ENCODE measurements around the gene PPP6R3.

GRCh38 chr11:68500206-68500605, 39.7 kb downstream of the PPP6R3 start:
- no peak for TF ChIP-seq CTCF (conservative IDR thresholded peaks at IDR 0.05 in 1 of 2, IDR thresholded peaks at IDR 0.05 in 1 of 2; ENCODE audit: extremely low read depth in 1 of 2, insufficient read depth in 1 of 2, low read depth in 1 of 2, low read length in 2 of 2)
- TF ChIP-seq EZH2 (IDR thresholded peaks at IDR 0.05; ENCODE audit: borderline replicate concordance, low read length) = no peak
